OCI-LY1 (cell line): Measurements from ENCODE around the gene ZFYVE9.
"Not testable (repeated sequence)": the region's sequence is repeated elsewhere in the genome, so short reads cannot be mapped to it uniquely, and the experiment has no call there.

Experiments
- H2AFZ ChIP-seq: fragments of 200-600 bp; sonication (generic), shearing (Covaris generic); 2 replicates; pipeline ENCODE4 v1.6.0; 2014; ENCODE audit warnings: antibody characterized with exemption, mild to moderate bottlenecking, low read length
- H3F3A ChIP-seq: fragments of 200-600 bp; sonication (generic), shearing (Covaris generic); 2 replicates; pipeline ENCODE4 v1.6.0; 2014; ENCODE audit warnings: mild to moderate bottlenecking, antibody characterized with exemption, low read length, moderate library complexity; ENCODE audit not compliant: insufficient read depth
- H3K27ac ChIP-seq: fragments of 200-600 bp; sonication (generic); 2 replicates; pipeline ENCODE4 v1.5.1; 2014; ENCODE audit warnings: low read length, mixed run types, mild to moderate bottlenecking, low read depth; ENCODE audit not compliant: poor library complexity, severe bottlenecking
- H3K27me3 ChIP-seq: fragments of 200-600 bp; sonication (generic); 2 replicates; pipeline ENCODE4 v1.6.0; 2014; ENCODE audit warnings: antibody characterized with exemption, mild to moderate bottlenecking, low read length, moderate library complexity; ENCODE audit not compliant: insufficient read depth
- H3K36me3 ChIP-seq: fragments of 200-600 bp; sonication (generic); 2 replicates; pipeline ENCODE4 v1.6.1; 2014; ENCODE audit warnings: mild to moderate bottlenecking, antibody characterized with exemption, low read length, moderate library complexity, mixed read lengths; ENCODE audit not compliant: insufficient read depth
- H3K4me1 ChIP-seq: fragments of 200-600 bp; sonication (generic); 2 replicates; pipeline ENCODE4 v1.5.1; 2014; ENCODE audit warnings: mild to moderate bottlenecking, low read length, moderate library complexity; ENCODE audit not compliant: insufficient read depth, severe bottlenecking
- H3K4me2 ChIP-seq: fragments of 200-600 bp; sonication (generic), shearing (Covaris generic); 2 replicates; pipeline ENCODE4 v1.6.1; 2014; ENCODE audit warnings: low read length
- H3K4me3 ChIP-seq: fragments of 200-600 bp; sonication (generic); 2 replicates; pipeline ENCODE4 v1.5.1; 2014; ENCODE audit warnings: low read length, low read depth, mild to moderate bottlenecking, mixed read lengths; ENCODE audit not compliant: poor library complexity, severe bottlenecking
- H3K79me2 ChIP-seq: fragments of 200-600 bp; shearing (Covaris generic); 2 replicates; pipeline ENCODE4 v1.6.1; 2016; ENCODE audit warnings: mixed run types, low read length, mixed read lengths; ENCODE audit not compliant: insufficient read depth
- H3K9ac ChIP-seq: fragments of 200-600 bp; sonication (generic), shearing (Covaris generic); 2 replicates; pipeline ENCODE4 v1.6.1; 2014; ENCODE audit warnings: mild to moderate bottlenecking, low read length, mixed read lengths
- H3K9me2 ChIP-seq: fragments of 200-600 bp; sonication (generic), shearing (Covaris generic); 2 replicates; pipeline ENCODE4 v1.6.1; 2014; ENCODE audit warnings: low read depth, mild to moderate bottlenecking, low read length, mixed read lengths
- H3K9me3 ChIP-seq: fragments of 200-600 bp; shearing (Covaris generic); 2 replicates; pipeline ENCODE4 v1.6.1; 2014; ENCODE audit warnings: low read length, mixed read lengths
- H4K20me1 ChIP-seq: fragments of 200-600 bp; sonication (generic), shearing (Covaris generic); 2 replicates; pipeline ENCODE4 v1.6.0; 2016; ENCODE audit warnings: mild to moderate bottlenecking, low read length; ENCODE audit not compliant: insufficient read depth
- EZH2 ChIP-seq: fragments of 200-600 bp; sonication (generic), shearing (Covaris generic); IDR thresholded peaks from 2 replicates; pipeline ENCODE4 v1.8.0; 2017; ENCODE audit warnings: borderline replicate concordance, mixed run types, mild to moderate bottlenecking, antibody characterized with exemption, low read length, moderate library complexity, mixed read lengths
- TF ChIP-seq, protein P1 (sequence below): fragments of 200-600 bp; sonication (generic), shearing (Covaris generic); IDR thresholded peaks from 2 replicates; pipeline ENCODE4 v1.5.1; 2017; ENCODE audit warnings: mild to moderate bottlenecking, antibody characterized with exemption, low read length, moderate library complexity, mixed read lengths

Gene ZFYVE9

DNA sequence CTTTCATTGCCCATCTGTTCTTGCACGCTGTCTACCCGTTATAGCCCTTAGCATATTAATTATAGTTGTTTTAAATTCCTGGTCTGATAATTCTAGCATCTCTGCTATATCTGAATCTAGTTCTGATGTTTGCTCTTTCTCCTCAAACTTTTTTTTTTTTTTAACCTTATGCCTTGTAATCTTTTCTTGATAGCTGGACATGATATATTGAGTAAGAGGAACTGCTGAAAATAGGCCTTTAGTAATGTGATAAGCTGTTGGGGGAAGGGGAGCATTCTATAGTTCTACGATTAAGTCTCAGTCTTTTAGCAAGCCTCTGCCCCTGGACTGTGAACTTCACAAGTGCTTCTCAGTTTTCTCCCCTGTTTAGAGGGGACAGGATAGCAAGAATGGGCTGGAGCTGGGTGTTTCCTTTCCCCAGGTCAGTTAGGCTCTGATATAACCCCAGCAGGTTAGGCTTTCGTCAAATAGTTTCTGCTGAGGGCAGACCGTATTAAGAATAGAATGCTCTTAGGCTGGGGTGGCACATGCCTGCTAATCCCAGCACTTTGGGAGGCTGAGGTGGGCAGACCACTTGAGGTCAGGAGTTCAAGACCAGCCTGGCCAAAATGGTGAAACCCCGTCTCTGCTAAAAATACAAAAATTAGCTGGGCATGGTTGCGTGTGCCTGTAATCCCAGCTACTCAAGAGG, 62.2 kb downstream of the ZFYVE9 start:
- Histone ChIP-seq H3K4me2 (no peak overlapping the region), H2AFZ (no peak overlapping the region), H3K9ac (no peak overlapping the region), H3K79me2 (no peaks in the 10 kb centered on the region), H3K36me3 (no peaks in the 10 kb centered on the region), H3K9me3 (no peaks in the 10 kb centered on the region), H3K27ac (no peak overlapping the region), H3K27me3 (no peaks in the 10 kb centered on the region), H3K4me3 (no peak overlapping the region), H3K9me2 (no peaks in the 10 kb centered on the region), H3F3A (no peaks in the 10 kb centered on the region), H3K4me1 (no peaks in the 10 kb centered on the region), H4K20me1 (no peaks in the 10 kb centered on the region)
- no peak for TF ChIP-seq EZH2
- TF ChIP-seq, protein P1, sequence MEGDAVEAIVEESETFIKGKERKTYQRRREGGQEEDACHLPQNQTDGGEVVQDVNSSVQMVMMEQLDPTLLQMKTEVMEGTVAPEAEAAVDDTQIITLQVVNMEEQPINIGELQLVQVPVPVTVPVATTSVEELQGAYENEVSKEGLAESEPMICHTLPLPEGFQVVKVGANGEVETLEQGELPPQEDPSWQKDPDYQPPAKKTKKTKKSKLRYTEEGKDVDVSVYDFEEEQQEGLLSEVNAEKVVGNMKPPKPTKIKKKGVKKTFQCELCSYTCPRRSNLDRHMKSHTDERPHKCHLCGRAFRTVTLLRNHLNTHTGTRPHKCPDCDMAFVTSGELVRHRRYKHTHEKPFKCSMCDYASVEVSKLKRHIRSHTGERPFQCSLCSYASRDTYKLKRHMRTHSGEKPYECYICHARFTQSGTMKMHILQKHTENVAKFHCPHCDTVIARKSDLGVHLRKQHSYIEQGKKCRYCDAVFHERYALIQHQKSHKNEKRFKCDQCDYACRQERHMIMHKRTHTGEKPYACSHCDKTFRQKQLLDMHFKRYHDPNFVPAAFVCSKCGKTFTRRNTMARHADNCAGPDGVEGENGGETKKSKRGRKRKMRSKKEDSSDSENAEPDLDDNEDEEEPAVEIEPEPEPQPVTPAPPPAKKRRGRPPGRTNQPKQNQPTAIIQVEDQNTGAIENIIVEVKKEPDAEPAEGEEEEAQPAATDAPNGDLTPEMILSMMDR, result no peak

DNA sequence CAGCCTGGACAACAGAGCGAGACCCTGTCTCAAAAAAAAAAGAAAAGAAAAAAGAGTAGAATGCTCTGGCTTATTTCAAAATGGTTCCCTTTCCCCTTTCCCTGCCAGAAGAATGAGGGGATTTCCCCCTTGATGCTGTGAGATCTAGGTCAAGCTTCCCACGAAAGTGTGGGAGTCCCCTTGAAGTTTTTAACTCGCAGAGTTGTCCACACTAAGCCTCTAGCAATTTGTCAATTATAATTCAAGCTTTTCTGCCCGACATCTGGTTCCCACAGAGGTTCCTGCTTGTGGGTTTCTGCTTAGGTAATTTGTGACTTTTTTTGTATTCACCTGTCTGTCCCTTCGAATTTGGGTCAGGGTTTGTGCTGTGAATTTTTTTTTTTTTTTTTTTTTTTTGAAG, 62.8 kb downstream of the ZFYVE9 start:
- Histone ChIP-seq H4K20me1 (no peaks in the 10 kb centered on the region), H3K4me3 (no peak overlapping the region), H3K4me2 (no peak overlapping the region), H2AFZ (no peak overlapping the region), H3F3A (no peaks in the 10 kb centered on the region), H3K36me3 (no peaks in the 10 kb centered on the region), H3K9ac (no peak overlapping the region), H3K27me3 (no peaks in the 10 kb centered on the region), H3K27ac (no peak overlapping the region), H3K9me3 (no peaks in the 10 kb centered on the region), H3K79me2 (no peaks in the 10 kb centered on the region), H3K4me1 (no peaks in the 10 kb centered on the region), H3K9me2 (no peaks in the 10 kb centered on the region)
- TF ChIP-seq, protein P1, result no peak
- no peak for TF ChIP-seq EZH2

DNA sequence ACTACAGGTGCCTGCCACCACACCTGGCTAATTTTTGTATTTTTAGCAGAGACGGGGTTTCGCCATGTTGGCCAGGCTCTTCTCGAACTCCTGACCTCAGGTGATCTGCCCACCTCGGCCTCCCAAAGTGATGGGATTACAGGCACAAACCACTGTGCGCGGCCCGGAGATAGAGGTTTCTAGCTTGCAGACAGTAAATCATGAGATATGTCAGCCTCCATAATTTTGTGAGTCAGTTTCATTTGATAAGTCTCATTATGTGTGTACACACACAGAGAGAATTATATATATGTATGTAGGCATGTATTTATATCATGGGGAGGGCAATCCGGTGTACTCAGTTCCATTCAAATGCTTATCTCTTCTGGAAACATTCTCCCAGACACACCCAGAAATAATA, 64.8 kb downstream of the ZFYVE9 start:
- not testable (repeated sequence) for H3K36me3 ChIP-seq, H3K4me1 ChIP-seq, H3F3A ChIP-seq, H3K79me2 ChIP-seq, H3K4me2 ChIP-seq, H3K27me3 ChIP-seq, H3K9me2 ChIP-seq, H3K9ac ChIP-seq, H3K9me3 ChIP-seq, H4K20me1 ChIP-seq, H2AFZ ChIP-seq, H3K27ac ChIP-seq, H3K4me3 ChIP-seq

DNA sequence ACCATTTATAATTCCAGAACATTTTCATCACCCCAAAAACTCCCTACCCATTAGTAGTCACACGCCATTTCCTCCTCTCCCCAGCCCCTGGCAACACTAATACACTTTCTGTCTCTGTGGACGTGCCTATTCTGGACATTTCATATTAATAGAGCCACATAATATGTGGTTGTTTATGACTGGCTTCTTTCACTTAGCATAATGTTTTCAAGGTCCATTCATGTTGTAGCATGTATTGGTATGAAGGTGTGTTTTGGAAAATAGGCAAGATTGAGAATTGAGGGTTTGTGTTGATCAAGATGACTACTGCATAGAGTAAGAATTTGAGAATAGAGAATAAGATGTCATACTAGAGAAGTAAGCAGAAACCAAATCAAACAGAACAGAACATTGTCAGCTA, 67.5 kb downstream of the ZFYVE9 start:
- Histone ChIP-seq H3K9ac (no peak overlapping the region), H3K9me2 (no peaks in the 10 kb centered on the region), H3K79me2 (no peaks in the 10 kb centered on the region)

More for the DNA sequence above, 67.5 kb downstream of the ZFYVE9 start:
- Histone ChIP-seq H4K20me1 (no peaks in the 10 kb centered on the region), H3K4me3 (no peak overlapping the region), H3K27ac (no peak overlapping the region), H3K36me3 (no peaks in the 10 kb centered on the region), H2AFZ (no peak overlapping the region), H3K4me2 (no peak overlapping the region), H3F3A (no peaks in the 10 kb centered on the region), H3K27me3 (no peaks in the 10 kb centered on the region), H3K9me3 (no peaks in the 10 kb centered on the region), H3K4me1 (no peaks in the 10 kb centered on the region)
- no peak for TF ChIP-seq EZH2
- TF ChIP-seq, protein P1, result no peak
